Tibial artery (tissue), 4 donors: ENCODE measurements around the gene FAM177B.

Experiments
- DNase-seq, 2 donors: peaks; one replicate each; pipeline ENCODE4 v3.0.0-alpha.2; 2019
- H3K27ac ChIP-seq, 2 donors: fragments of 200-600 bp; sonication (generic) in 1 of 2; 1 replicate in 1 of 2; 2 replicates in 1 of 2; pipeline ENCODE4 v1.5.1; 2018 to 2019; ENCODE audit warnings: mild to moderate bottlenecking in 1 of 2
- H3K27me3 ChIP-seq, 2 donors: fragments of 200-600 bp; sonication (generic) in 1 of 2; one replicate each; pipeline versions ENCODE4 v1.5.1 to v1.6.0; 2016 to 2019
- H3K36me3 ChIP-seq, 3 donors: fragments of 200-600 bp; sonication (generic) in 2 of 3; one replicate each; pipeline ENCODE4 v1.5.1; 2016 to 2019; ENCODE audit warnings: mild to moderate bottlenecking in 2 of 3
- H3K4me1 ChIP-seq, 4 donors: fragments of 200-600 bp; sonication (generic) in 2 of 4; 1 replicate in 3 of 4; 2 replicates in 1 of 4; pipeline ENCODE4 v1.5.1; 2016 to 2019
- H3K4me3 ChIP-seq, 2 donors: fragments of 200-600 bp; sonication (generic) in 1 of 2; 1 replicate in 1 of 2; 2 replicates in 1 of 2; pipeline ENCODE4 v1.5.1; 2018 to 2019; ENCODE audit warnings: mild to moderate bottlenecking in 2 of 2
- H3K9me3 ChIP-seq, 3 donors: fragments of 200-600 bp; sonication (generic) in 1 of 3; one replicate each; pipeline ENCODE4 v1.5.1; 2016 to 2019
- CTCF ChIP-seq, 2 experiments: fragments of 200-600 bp in 1 of 2; fragments of 450-650 bp in 1 of 2; IDR thresholded peaks; one replicate each; pipeline ENCODE4 v1.5.1; 2017 to 2019; ENCODE audit warnings: antibody characterized with exemption in 2 of 2, mild to moderate bottlenecking in 1 of 2, moderate library complexity in 1 of 2
- intact Hi-C: fragments of 100-400 bp; cut with DNase I; formaldehyde crosslinking; loops from one replicate; pipeline ENCODE4 v1.15.0; 2023; ENCODE audit warnings: low total_unique reads

FAM177B gene

DNA sequence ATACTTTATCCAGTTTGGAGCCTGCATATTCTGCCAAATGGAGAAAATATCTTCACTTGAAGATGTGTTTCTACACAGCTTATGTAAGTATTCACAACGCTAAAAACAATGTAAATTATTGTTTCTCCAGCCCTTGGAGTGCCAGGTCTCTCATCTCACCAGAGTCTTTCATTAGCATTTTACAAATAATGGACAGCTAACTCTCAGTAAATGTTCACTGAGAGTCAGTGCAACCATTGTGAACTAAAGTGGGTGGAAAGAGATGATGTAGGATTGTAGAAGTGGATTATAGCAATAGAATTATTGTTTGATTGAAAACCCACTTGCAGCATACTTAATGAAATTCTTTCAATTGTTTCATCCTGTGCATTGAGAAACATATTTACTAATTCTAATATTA lies 8.3 kb upstream of the FAM177B start:
- intact Hi-C loops, result no loop called here
- no peak overlapping the region for H3K27ac ChIP-seq
- no peak for DNase-seq
- no peaks in the 10 kb centered on the region for H3K9me3 ChIP-seq
- no peaks in the 10 kb centered on the region for H3K4me1 ChIP-seq
- no peak overlapping the region for H3K4me3 ChIP-seq
- peaks cover 93 to 100% (median 95%) of the 10 kb centered on the region in 3 donors for H3K36me3 ChIP-seq
- TF ChIP-seq CTCF (IDR thresholded peaks at IDR 0.05), result no peak
- no peaks in the 10 kb centered on the region for H3K27me3 ChIP-seq

DNA sequence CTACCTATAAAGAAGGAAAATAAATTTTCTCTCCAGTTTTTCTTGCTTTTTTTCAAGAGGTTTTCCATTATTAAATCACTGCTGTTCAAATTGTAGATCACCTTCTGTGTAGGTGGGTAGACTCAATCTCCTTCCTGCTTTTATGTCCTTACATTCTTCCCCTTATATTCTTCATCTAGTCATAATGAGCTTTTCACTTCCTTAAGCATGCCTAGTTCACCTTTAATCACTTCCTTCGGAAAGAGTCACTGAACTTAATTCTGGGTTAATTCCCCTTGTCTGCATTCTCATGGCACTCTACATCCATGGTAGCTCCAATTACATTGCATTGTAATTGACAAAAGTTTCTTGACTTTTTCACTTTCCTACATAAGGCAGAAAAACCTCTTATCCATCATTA lies 6.1 kb upstream of the FAM177B start:
- H3K9me3 ChIP-seq, result no peaks in the 10 kb centered on the region
- H3K4me1 ChIP-seq, result no peaks in the 10 kb centered on the region
- TF ChIP-seq CTCF (IDR thresholded peaks at IDR 0.05), result no peak
- no peak overlapping the region for H3K27ac ChIP-seq
- intact Hi-C loops, result loop anchor here (10.0 kb wide), 1 partner anchor 76 kb away; no protein-coding TSS in a partner anchor
- no peak for DNase-seq
- H3K36me3 ChIP-seq, result peaks cover 91 to 99% (median 93%) of the 10 kb centered on the region in 3 donors
- no peak overlapping the region for H3K4me3 ChIP-seq
- H3K27me3 ChIP-seq, result no peaks in the 10 kb centered on the region

- no peaks in the 10 kb centered on the region for H3K4me1 ChIP-seq
- DNase-seq, result no peak
- no peaks in the 10 kb centered on the region for H3K9me3 ChIP-seq
- no peak overlapping the region for H3K4me3 ChIP-seq
- no peaks in the 10 kb centered on the region for H3K27me3 ChIP-seq
- H3K36me3 ChIP-seq, result peaks cover 81 to 91% (median 81%) of the 10 kb centered on the region in 3 donors
- no peak for TF ChIP-seq CTCF (IDR thresholded peaks at IDR 0.05)
- H3K27ac ChIP-seq, result no peak overlapping the region
- intact Hi-C loops, result loop anchor here (10.0 kb wide), 1 partner anchor 78 kb away; no protein-coding TSS in a partner anchor
Measured at GRCh38 chr1:222732216-222733159, 4.5 kb upstream of the FAM177B start.

GRCh38 chr1:222734740-222735139 lies 2.3 kb upstream of the FAM177B start:
- Histone ChIP-seq H3K36me3 (peaks cover 58 to 68% (median 59%) of the 10 kb centered on the region in 3 donors), H3K27ac (no peak overlapping the region), H3K9me3 (no peaks in the 10 kb centered on the region), H3K4me1 (no peaks in the 10 kb centered on the region), H3K27me3 (no peaks in the 10 kb centered on the region), H3K4me3 (no peak overlapping the region)
- no peak for DNase-seq
- no peak for TF ChIP-seq CTCF (IDR thresholded peaks at IDR 0.05)
- intact Hi-C loops, result loop anchor here (5.0 to 10.0 kb wide), 2 partner anchors 80 to 348 kb away; no protein-coding TSS in a partner anchor

DNA sequence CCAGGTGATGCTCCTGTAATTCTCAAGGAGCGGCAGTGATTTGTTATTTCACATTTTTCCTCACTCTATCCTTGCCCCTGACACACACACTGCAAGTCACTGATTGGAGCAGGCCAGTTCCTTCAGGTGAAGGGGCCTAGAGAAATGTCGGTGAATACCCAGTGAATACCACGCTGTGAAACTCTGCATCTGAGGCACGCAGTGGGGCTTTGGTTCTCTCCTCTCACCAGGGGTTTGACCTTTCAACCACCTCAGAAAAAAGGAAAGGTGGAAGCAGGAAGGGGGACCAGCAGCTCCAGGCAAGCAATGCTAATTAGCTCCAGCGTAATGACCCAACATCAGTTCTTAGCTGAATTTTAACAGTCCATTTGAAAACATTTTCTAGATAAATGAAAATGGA lies 532 bp upstream of the FAM177B start:
- no peak for TF ChIP-seq CTCF (IDR thresholded peaks at IDR 0.05)
- H3K4me1 ChIP-seq, result no peaks in the 10 kb centered on the region
- no peaks in the 10 kb centered on the region for H3K27me3 ChIP-seq
- H3K27ac ChIP-seq, result no peak overlapping the region
- peaks cover 41 to 51% (median 41%) of the 10 kb centered on the region in 3 donors for H3K36me3 ChIP-seq
- intact Hi-C loops, result loop anchor here (5.0 to 10.0 kb wide), 2 partner anchors 82 to 346 kb away; no protein-coding TSS in a partner anchor
- no peaks in the 10 kb centered on the region for H3K9me3 ChIP-seq
- no peak for DNase-seq
- H3K4me3 ChIP-seq, result no peak overlapping the region
